ENCODE results near the gene C14orf132.

GRCh38 chr14:96094656-96095055 lies 55.5 kb downstream of the C14orf132 start:
- TF ChIP-seq, protein P1, sequence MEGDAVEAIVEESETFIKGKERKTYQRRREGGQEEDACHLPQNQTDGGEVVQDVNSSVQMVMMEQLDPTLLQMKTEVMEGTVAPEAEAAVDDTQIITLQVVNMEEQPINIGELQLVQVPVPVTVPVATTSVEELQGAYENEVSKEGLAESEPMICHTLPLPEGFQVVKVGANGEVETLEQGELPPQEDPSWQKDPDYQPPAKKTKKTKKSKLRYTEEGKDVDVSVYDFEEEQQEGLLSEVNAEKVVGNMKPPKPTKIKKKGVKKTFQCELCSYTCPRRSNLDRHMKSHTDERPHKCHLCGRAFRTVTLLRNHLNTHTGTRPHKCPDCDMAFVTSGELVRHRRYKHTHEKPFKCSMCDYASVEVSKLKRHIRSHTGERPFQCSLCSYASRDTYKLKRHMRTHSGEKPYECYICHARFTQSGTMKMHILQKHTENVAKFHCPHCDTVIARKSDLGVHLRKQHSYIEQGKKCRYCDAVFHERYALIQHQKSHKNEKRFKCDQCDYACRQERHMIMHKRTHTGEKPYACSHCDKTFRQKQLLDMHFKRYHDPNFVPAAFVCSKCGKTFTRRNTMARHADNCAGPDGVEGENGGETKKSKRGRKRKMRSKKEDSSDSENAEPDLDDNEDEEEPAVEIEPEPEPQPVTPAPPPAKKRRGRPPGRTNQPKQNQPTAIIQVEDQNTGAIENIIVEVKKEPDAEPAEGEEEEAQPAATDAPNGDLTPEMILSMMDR (IDR thresholded peaks at IDR 0.05; ENCODE audit: borderline replicate concordance, extremely low read depth, low read length, poor library complexity, severe bottlenecking): no peak
- TF ChIP-seq EZH2 (IDR thresholded peaks at IDR 0.05; ENCODE audit: borderline replicate concordance, low read depth, low read length, severe bottlenecking): no peak
